AG04450 (cell line): ENCODE data around the gene LAMTOR2. TPM values are rescaled to one million over a fixed set of nuclear protein-coding genes. Genes with fewer than 3 reads are reported as not detected.

ENCODE experiments used
- CTCF ChIA-PET: fragments of 300-600, 350-600 bp; formaldehyde crosslinking; extraction: SDS; loops from one replicate; lab custom pipeline; 2022; ENCODE audit warnings: antibody characterized with exemption, inconsistent platforms; lab: Charles Lee
- POLR2A ChIA-PET: fragments of 350-600 bp; formaldehyde crosslinking; extraction: SDS; loops from one replicate; lab custom pipeline; 2021; ENCODE audit warnings: antibody characterized with exemption, inconsistent platforms; lab: Yijun Ruan, JAX
- DNase-seq: peaks from one replicate; pipeline ENCODE4 v3.0.0-alpha.2; 2011; ENCODE audit warnings: low read depth, low spot score
- H3K27ac ChIP-seq: one replicate; pipeline ENCODE4 v1.5.1; 2012; ENCODE audit warnings: low read depth, low read length, control low read depth
- H3K27me3 ChIP-seq: one replicate; pipeline ENCODE4 v1.6.0; 2012; ENCODE audit warnings: low read length; ENCODE audit not compliant: control insufficient read depth, insufficient read depth
- H3K4me3 ChIP-seq: 2 replicates; pipeline ENCODE4 v1.5.1; 2011; ENCODE audit warnings: mild to moderate bottlenecking, low read depth, low read length, control low read depth
- H3K9me3 ChIP-seq: 2 replicates; pipeline ENCODE4 v1.5.1; 2012; ENCODE audit warnings: low read length; ENCODE audit not compliant: control insufficient read depth, insufficient read depth
- polyA plus RNA-seq: library from polyadenylated mRNA; depleted of rRNA; stranded (reverse); fragments of >200 nt; gene quantifications from 2 replicates; pipeline ENCODE4 v1.2.3, GENCODE V29; 2011
- TF ChIP-seq, protein P1 (sequence below): IDR thresholded peaks from 2 replicates; pipeline ENCODE4 v1.5.1; 2011; ENCODE audit warnings: low read depth, low read length, control low read depth, inconsistent platforms

The LAMTOR2 gene
- polyA plus RNA-seq, 1 experiment: 42.4 TPM

DNA sequence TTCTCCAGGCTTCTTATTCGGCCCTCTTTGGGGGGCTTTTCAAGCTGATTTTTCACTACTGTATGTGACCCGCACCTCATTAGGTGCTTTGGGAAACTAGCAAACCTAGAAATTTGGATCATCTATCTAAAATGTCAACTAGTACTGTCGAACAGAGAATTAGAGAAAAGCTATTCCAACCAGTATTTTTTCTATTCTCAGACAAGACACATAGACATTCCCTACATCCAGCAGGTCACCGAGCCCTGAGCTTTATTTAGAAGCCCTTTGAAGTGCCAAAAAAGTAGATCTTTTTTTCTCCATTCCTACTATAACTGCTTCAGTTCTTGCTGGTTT, 33.5 kb upstream of the LAMTOR2 start:
- DNase-seq: no peak
- TF ChIP-seq, protein P1, sequence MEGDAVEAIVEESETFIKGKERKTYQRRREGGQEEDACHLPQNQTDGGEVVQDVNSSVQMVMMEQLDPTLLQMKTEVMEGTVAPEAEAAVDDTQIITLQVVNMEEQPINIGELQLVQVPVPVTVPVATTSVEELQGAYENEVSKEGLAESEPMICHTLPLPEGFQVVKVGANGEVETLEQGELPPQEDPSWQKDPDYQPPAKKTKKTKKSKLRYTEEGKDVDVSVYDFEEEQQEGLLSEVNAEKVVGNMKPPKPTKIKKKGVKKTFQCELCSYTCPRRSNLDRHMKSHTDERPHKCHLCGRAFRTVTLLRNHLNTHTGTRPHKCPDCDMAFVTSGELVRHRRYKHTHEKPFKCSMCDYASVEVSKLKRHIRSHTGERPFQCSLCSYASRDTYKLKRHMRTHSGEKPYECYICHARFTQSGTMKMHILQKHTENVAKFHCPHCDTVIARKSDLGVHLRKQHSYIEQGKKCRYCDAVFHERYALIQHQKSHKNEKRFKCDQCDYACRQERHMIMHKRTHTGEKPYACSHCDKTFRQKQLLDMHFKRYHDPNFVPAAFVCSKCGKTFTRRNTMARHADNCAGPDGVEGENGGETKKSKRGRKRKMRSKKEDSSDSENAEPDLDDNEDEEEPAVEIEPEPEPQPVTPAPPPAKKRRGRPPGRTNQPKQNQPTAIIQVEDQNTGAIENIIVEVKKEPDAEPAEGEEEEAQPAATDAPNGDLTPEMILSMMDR: no peak
- Histone ChIP-seq H3K4me3 (peak overlapping the region; percentile 91), H3K27me3 (no peaks in the 10 kb centered on the region), H3K27ac (no peak overlapping the region), H3K9me3 (no peaks in the 10 kb centered on the region)
- CTCF ChIA-PET: interaction anchor here (1.5 to 2.0 kb wide), 2 partner anchors 10 to 46 kb away, joined by 5 to 8 read pairs; no protein-coding TSS in a partner anchor
- POLR2A ChIA-PET: no interaction called here

DNA sequence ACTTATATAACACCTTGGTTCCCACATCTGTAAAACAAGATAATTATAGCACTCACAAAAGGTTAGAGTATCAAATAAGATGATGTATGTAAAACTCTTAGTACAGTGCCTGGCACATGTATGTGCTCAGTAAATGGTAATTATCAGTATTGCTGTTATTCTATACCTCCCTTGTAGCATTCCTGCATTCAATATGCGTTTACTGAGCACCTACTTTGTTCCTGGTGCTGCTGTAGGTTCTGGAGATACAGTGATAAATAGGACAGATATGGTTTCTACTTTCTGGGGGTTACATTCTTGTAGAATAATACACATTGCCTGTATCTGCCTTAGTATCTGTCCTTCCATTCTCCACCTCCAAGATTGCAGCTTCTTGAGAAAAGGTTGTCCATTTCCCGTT, 32.6 kb upstream of the LAMTOR2 start:
- TF ChIP-seq, protein P1: no peak
- POLR2A ChIA-PET: no interaction called here
- H3K27ac ChIP-seq: no peak overlapping the region
- H3K4me3 ChIP-seq: no peak overlapping the region
- H3K9me3 ChIP-seq: no peaks in the 10 kb centered on the region
- CTCF ChIA-PET: no interaction called here
- H3K27me3 ChIP-seq: no peaks in the 10 kb centered on the region
- no peak for DNase-seq

DNA sequence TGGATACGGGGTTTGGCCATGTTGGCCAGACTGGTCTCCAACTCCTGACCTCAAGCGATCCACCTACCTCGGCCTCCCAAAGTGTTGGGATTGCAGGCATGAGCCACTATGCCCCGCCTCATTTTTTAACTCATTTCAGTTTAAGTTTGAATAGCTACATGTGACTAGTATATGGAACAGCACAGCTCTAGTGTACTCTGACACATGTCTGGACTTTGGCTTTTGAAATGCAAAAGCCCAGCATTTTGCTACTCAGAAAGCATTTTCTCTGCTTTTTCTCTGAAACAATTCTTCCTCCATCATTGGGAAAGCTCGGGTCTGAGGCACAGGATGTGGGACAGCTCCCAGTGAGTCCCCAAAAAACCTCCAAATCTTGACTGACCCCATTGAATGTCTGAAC, 29.8 kb upstream of the LAMTOR2 start:
- DNase-seq: no peak
- TF ChIP-seq, protein P1: no peak
- Histone ChIP-seq H3K4me3 (no peak overlapping the region), H3K27me3 (no peaks in the 10 kb centered on the region), H3K9me3 (no peaks in the 10 kb centered on the region), H3K27ac (no peak overlapping the region)
- ChIA-PET CTCF (interaction anchor here (2.0 kb wide), 1 partner anchor 42 kb away, joined by 9 read pairs; no protein-coding TSS in a partner anchor), POLR2A (no interaction called here)

DNA sequence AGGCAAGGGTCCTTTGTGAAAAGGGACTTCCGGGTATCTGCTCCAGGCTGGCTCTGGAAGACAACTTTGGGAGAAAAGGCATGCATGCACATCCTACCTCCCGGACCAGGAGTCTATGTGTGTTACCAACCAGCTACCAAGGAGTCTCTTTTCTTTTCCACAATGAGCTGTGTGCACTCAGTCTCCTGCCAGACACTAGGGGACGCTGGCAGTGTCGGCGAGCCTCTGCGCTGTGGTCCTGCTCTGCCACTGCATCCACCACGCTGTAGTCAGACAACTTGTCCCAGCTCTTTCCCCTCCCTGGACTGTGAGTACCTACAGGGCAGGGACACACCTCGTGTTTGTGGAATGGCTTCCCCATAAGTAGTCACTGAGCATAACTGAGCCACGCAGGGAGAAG, 28.7 kb upstream of the LAMTOR2 start:
- H3K27ac ChIP-seq: no peak overlapping the region
- TF ChIP-seq, protein P1: peak; percentile 71
- ChIA-PET CTCF (interaction anchor here (0.5 to 2.0 kb wide), 12 partner anchors 9 to 344 kb away, joined by 3 to 9 read pairs (median 3); no protein-coding TSS in a partner anchor), POLR2A (interaction anchor here (0.6 to 0.7 kb wide), 2 partner anchors 57 to 266 kb away, joined by 3 to 5 read pairs; no protein-coding TSS in a partner anchor)
- no peak overlapping the region for H3K4me3 ChIP-seq
- DNase-seq: no peak
- H3K9me3 ChIP-seq: no peaks in the 10 kb centered on the region
- H3K27me3 ChIP-seq: no peaks in the 10 kb centered on the region

DNA sequence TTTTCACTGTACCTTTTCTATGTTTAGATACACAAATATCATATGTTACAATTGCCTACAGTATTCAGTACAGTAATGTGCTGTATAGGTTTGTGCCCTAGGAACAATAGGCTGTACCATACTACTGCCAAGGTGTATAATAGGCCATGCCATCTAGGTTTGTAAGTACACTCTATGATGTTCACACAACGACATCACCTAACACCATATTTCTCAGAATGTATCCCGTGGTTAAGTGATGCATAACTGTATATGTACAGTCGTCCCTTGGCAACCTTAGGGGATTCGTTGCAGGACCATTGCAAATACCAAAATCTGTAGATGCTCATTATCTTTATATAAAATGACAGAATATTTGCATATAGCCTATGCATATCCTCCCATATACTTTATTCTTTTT, 28.0 kb upstream of the LAMTOR2 start:
- Histone ChIP-seq H3K4me3 (no peak overlapping the region), H3K27ac (no peak overlapping the region), H3K27me3 (no peaks in the 10 kb centered on the region), H3K9me3 (no peaks in the 10 kb centered on the region)
- TF ChIP-seq, protein P1: no peak
- ChIA-PET POLR2A (no interaction called here), CTCF (interaction anchor here (0.5 kb wide), 1 partner anchor 8 kb away, joined by 3 read pairs; no protein-coding TSS in a partner anchor)
- DNase-seq: no peak
